HG03095 (cell line): ENCODE measurements around the gene FAHD1.
"Not testable (repeated sequence)": the region's sequence is repeated elsewhere in the genome, so short reads cannot be mapped to it uniquely, and the experiment has no call there.

Source experiments
- ATAC-seq: cut with Tn5 transposase; IDR thresholded peaks from one replicate; pipeline ENCODE4 v1.9.1; 2021; ENCODE audit warnings: moderate library complexity; ENCODE audit not compliant: unreplicated experiment

The FAHD1 gene

GRCh38 chr16:1788708-1789100, 38.3 kb upstream of the FAHD1 start:
- ATAC-seq = no peak

GRCh38 chr16:1789643-1790045, 37.4 kb upstream of the FAHD1 start:
- no peak for ATAC-seq

DNA sequence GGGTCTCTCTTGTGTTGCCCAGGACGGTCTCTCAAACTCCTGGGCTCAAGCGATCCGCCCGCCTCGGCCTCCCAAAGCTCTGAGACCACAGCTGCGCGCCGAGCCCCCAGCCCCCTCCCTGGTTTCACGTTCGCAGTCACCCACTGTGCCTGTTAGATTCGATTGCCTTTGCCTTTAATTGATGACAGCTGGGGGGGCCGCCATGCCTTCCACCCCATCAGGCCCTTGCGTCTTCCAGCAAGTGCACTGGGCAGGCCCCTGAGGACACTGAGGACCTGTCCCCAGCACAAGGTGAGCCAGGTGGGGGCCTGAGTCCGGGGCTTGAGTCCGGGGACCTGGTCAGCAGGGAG, 36.8 kb upstream of the FAHD1 start:
- ATAC-seq = no peak

GRCh38 chr16:1790611-1791255, 36.3 kb upstream of the FAHD1 start:
- ATAC-seq = no peak

DNA sequence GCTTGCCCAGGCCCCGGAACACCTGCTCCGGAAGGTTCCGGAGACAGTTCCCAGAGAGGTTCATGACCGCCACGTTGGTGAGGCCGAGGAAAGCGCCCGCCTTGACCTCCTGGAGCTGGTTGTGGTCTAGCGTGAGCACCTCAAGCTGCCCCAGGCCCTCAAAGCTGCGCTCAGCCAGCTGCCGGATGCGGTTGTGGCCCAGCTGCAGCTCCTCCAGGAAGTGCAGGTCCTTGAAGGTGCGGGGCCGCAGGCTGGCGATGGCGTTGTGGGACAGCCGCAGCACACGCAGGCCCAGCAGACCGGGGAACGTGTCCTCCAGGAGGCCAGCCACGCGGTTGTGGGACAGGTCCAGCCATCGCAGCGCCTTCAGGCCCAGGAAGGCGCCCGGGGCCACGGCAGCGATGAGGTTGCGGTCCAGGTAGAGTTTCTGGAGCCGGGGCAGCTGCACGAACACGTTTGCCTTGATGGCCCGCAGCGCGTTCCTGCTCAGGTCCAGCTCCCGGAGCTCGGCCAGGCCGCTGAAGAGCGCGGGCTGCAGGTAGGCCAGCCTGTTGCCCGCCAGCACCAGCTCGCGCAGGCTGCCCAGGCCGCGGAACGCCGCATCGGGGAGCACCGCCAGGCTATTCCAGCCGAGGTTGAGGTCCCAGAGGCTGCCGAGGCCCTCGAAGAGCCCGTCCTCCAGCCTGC, 35.6 kb upstream of the FAHD1 start:
- ATAC-seq = no peak

DNA sequence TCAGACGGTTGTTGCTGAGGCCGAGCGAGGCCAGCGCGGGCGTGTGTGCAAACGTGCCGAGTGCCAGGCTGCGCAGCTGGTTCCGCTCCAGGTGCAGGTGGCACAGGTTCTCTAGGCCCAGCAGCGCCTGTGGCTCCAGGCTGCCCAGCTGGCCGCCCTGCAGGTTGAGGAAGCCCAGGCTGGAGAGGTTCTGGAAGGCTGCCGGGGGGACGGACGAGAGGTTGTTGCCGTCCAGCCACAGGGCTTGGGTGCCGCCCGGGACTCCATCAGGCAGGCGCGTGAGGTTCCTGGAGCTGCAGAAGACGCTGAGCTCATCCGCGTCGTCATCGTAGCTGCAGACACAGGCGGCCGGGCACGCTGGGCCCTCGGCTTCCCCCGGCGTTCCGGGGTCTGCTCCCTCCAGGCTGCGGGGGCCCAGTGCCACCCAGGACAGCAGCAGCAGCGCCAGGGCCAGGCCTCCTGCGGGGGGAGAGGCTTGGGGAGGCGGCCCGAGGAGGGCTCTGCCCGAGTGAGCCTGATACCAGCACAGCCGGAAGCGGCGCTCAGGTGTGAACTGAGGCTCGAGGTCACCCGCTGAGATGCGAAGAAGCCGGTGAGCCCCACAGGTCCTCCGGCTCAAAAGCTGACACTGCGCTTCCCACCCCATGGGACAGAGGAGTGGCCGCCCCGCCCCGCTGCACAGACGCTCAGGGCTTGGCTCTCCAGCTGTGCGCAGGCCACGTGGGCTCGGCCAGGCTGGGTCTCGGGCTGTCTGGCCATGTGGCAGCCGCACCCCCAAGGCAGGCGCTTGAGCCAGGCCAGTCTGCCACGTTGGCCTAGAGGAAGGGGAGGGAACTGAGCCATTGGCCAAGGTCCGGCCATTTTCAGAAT, 34.8 kb upstream of the FAHD1 start:
- no peak for ATAC-seq

- ATAC-seq = no peak
Measured at GRCh38 chr16:1792836-1793577, 34.0 kb upstream of the FAHD1 start.

DNA sequence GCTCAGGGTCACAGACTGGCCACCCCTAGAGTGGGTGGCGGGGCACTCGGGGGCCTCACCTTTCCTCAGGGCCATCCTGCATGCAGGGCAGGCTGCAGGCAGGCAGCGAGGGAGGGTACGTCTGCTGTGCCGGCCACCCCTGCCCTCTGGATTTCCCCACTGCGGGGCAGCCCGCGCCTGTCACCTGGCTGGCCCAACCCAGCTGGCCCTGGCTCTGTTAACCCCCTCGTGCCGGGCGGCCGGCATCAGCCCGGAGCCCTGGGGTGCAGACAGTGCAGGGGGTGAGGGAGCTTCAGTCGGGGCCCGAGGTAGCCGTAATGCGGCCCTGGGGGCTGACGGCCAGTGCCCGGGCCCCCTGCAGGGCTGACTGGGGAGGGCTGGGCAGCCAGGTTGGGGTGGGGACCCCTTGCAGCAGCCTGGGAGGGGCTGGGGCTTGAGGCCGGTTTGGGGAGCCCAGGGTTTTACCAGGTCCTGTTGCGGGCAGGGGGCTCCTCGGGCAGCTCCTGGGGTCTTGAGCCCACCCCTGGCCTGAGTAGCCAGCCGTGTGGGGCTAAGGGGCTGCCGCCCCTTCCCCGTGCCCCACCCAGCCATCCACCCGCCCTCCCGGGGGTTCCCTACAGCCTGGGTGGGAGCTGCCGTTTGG, 33.3 kb upstream of the FAHD1 start, which contains the start of gene IGFALS:
Gene IGFALS (minus strand): TSS at position 128 of the 643 bp plus-strand sequence. CDS start 53 bp downstream, at position 75.
- ATAC-seq = no peak

DNA sequence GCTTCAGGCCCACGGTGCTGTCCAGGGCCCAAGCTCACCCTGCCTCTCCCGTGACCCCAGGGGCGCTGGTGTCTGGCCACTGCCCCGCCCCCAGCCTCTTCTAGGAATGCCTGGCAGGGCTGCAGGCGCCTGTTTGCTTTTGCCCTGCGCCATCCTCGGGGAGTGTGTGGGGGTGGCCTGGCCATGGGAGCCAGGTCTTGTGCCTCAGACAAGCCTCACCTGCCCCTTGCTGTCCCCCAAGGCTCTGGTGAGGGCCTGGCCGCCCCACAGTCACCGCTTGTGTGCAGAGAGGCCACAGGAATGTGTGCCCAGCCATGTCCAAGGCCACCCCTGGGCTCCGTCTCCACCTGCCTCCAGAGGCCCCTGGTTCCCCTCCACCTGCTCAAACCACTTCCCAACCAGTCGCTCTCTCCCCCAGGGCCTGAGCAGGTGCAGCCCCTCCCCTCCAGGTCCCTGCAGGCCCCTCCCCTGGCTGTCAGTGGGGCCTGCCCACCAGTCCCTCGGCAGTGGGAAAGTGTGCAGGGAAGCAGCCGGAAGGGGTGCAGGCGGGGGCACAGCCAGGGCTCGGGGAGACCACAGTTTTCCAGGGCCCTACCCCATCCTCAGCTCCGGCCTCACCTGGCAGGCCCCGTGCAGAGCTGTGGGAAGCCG, 32.7 kb upstream of the FAHD1 start:
- ATAC-seq = no peak

- ATAC-seq = no peak
Measured at GRCh38 chr16:1794908-1795666, 31.9 kb upstream of the FAHD1 start.

- ATAC-seq = not testable (repeated sequence)
Measured at GRCh38 chr16:1799263-1799662, 27.7 kb upstream of the FAHD1 start.

DNA sequence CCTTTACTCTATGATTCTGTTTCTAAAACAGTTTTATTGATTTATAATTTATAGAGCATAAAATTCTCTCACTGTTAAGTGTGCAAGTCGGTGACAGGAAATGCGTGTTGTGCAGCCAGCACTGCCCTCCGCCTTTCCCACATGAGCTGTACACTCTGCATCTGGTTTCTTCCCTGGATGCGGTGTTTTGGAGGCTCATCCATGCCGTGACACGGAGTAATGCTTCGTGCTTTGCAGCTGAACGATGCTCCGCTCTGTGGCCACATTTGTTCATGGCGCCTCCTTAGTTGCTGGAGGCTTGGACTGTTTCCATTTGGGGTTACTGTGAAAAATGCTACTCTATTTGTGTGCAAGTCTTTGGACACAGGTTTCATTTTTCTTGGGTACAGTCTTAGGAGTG, 26.3 kb upstream of the FAHD1 start:
- no peak for ATAC-seq

DNA sequence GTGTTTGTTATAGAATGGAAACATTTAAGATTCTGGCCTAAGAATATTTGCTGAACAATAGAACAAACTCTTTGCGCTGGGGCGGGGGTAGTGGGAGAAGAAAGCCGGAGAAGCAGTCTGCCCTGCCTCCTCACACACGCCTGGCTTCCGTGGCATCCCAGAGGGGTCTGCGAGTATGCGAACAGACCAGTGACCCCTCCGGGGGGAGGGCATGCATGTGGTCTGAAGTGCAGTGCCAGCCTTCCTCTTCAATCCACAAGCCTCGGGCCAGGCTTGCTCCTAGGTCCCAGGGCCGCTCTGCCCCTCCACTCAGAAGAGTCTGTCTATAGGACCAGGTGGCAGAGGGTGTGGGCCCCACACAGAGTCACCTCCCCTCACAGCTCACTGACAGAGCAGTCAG, 19.4 kb upstream of the FAHD1 start:
- no peak for ATAC-seq

DNA sequence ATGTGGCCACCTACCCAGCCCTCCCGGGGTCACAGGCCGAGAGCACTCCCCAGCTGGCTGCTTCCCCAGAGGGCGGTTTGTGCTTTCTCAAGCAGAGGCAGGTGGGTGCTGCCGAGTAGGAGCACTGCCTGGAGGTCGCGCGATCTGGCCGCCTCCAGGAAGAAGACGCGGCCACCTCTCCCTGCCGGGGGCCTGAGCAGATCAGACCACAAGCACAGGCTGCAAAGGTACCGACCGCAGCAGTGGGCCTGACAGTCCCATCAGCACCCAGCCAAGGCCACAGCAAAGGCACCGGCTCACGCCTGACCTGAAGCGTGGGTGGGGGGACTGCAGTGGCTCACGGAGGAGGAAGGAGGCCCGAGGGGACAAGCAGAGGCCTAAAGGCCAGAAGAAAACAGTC, 18.3 kb upstream of the FAHD1 start:
- ATAC-seq = no peak

DNA sequence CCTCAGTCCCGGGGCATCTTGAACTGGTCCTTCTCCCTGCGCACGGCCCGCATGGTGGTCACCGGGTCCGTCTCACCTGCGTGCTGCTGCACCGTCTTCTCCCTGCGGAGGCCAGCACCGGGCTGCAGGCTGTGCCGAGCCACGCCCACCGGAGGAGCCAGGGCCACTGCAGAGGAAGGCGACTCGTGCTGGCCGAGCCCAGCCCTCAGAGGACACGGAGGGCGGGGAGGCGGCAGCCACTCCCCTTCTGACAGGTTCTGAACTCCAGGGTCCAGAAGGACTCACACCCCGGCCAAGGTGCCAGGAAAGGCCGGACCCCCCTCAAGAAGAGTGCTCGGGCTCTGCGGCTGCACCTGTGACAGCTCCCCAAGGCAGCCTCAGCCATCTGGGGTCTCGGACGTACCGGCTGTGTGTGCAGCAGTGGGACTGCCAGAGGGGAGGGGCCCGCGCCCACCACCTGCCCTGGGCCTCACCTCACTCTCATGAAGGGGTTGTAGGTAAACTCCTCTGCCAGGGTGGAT, 17.7 kb upstream of the FAHD1 start:
- ATAC-seq = no peak

- ATAC-seq = no peak
Measured at GRCh38 chr16:1810106-1810505, 16.9 kb upstream of the FAHD1 start.

DNA sequence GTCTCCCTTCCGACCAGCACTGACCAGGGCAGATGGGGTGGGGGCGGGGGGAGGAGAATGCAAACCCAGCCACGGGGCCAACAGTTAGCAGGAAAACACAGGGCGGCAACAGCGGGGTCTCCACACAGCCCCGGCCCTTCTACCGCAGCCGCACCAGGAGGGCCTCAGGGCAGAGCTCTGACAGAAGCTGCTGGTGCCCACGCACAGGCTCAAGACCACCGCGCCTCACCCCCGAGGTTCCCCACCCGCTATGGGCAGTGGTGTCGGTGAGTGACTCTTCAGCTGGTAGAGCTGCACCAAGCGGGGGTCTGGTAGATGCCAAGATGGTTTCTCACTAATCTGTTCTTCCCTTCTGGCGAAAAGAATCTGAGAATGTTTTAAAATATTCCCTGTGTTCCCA, 16.5 kb upstream of the FAHD1 start:
- ATAC-seq = no peak

DNA sequence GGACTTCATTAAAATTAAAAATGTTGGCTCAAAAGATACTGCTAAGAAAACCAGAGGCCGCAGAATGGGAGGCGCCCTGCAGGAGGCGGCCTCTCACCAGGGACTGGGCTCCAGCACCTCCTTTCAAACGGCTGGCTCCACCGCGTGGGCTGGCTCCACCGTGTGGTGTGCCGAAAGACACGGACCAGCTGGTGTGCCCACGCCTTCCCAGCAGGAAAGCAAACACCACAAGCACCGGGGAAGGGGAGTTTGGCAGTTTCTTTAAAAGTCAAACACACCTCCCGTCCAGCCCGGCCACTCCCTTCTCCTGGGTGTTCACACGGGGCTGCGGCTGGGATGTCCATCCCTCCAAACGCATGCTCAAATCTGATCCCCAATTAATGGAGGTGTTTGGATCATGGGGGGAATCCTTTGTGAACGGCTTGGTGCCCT, 14.3 kb upstream of the FAHD1 start:
- ATAC-seq = no peak

DNA sequence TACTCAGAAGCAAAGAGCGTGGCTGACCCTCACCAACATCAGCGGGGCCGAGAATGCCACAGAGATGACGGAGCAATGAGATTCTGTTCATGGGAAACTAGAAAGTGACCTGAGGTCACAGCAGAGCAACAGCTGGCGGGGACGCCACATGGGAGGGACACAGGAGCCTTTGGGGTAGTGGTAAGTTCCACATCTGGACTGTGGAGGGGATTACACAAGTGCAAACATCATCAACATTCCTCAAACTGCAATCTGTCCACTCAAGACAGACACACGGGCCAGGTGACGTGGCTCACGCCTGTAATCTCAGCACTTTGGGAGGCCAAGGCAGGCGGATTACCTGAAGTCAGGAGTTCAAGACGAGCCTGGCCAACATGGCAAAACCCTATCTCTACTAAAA, 11.5 kb upstream of the FAHD1 start:
- ATAC-seq = no peak
